GM21786 (cell line): ENCODE measurements around the gene RANBP2.

Experiments
- ATAC-seq: cut with Tn5 transposase; IDR thresholded peaks from one replicate; pipeline ENCODE4 v1.9.1; 2021; ENCODE audit not compliant: unreplicated experiment

Gene RANBP2

GRCh38 chr2:108834620-108835019 lies 115.3 kb downstream of the RANBP2 start:
- ATAC-seq = no peak

- ATAC-seq = no peak
These were observed 115.8 kb downstream of the RANBP2 start for GRCh38 chr2:108835040-108835439.
